ENCODE results near the gene RMND5B.

Gene RMND5B

GRCh38 chr5:178110511-178110910 lies 20.3 kb upstream of the RMND5B start:
- DNase-seq (ENCODE audit: extremely low read depth, insufficient read length) = no peak
- Histone ChIP-seq H3K36me3 (ENCODE audit: control insufficient read depth, insufficient read depth, low read length) (no peaks in the 10 kb centered on the region), H3K27me3 (replicated peaks; ENCODE audit: control insufficient read depth, insufficient read depth, low read length) (no peaks in the 10 kb centered on the region), H3K4me3 (replicated peaks; ENCODE audit: low read depth, low read length) (no peak overlapping the region)
- TF ChIP-seq CTCF (IDR thresholded peaks at IDR 0.05; ENCODE audit: insufficient read depth, low read length, poor library complexity, severe bottlenecking) = no peak

- no peak for TF ChIP-seq CTCF (IDR thresholded peaks at IDR 0.05; ENCODE audit: insufficient read depth, low read length, poor library complexity, severe bottlenecking)
- H3K4me3 ChIP-seq (replicated peaks; ENCODE audit: low read depth, low read length) = no peak overlapping the region
- H3K36me3 ChIP-seq (ENCODE audit: control insufficient read depth, insufficient read depth, low read length) = no peaks in the 10 kb centered on the region
- DNase-seq (ENCODE audit: extremely low read depth, insufficient read length) = no peak
- no peaks in the 10 kb centered on the region for H3K27me3 ChIP-seq (replicated peaks; ENCODE audit: control insufficient read depth, insufficient read depth, low read length)
These were observed 18.9 kb upstream of the RMND5B start for GRCh38 chr5:178111925-178112324.

GRCh38 chr5:178112545-178112944 lies 18.3 kb upstream of the RMND5B start:
- no peak for TF ChIP-seq CTCF (IDR thresholded peaks at IDR 0.05; ENCODE audit: insufficient read depth, low read length, poor library complexity, severe bottlenecking)
- no peak for DNase-seq (ENCODE audit: extremely low read depth, insufficient read length)
- peak overlapping the region; percentile 54; the same call in 1 of the 2 replicates for H3K4me3 ChIP-seq (replicated peaks; ENCODE audit: low read depth, low read length)
- H3K27me3 ChIP-seq (replicated peaks; ENCODE audit: control insufficient read depth, insufficient read depth, low read length) = no peaks in the 10 kb centered on the region
- no peaks in the 10 kb centered on the region for H3K36me3 ChIP-seq (ENCODE audit: control insufficient read depth, insufficient read depth, low read length)

GRCh38 chr5:178113141-178113787 lies 17.6 kb upstream of the RMND5B start, which contains the start of gene N4BP3:
Gene N4BP3 (plus strand): TSS chr5:178113532. CDS start chr5:178119584, 6,052 bp downstream.
- no peaks in the 10 kb centered on the region for H3K27me3 ChIP-seq (replicated peaks; ENCODE audit: control insufficient read depth, insufficient read depth, low read length)
- H3K36me3 ChIP-seq (ENCODE audit: control insufficient read depth, insufficient read depth, low read length) = no peaks in the 10 kb centered on the region
- peak; percentile 92 for DNase-seq (ENCODE audit: extremely low read depth, insufficient read length)
- no peak for TF ChIP-seq CTCF (IDR thresholded peaks at IDR 0.05; ENCODE audit: insufficient read depth, low read length, poor library complexity, severe bottlenecking)
- H3K4me3 ChIP-seq (replicated peaks; ENCODE audit: low read depth, low read length) = peak within 1 kb of the TSS; percentile 78

- H3K4me3 ChIP-seq (replicated peaks; ENCODE audit: low read depth, low read length) = peak overlapping the region; percentile 78
- no peaks in the 10 kb centered on the region for H3K36me3 ChIP-seq (ENCODE audit: control insufficient read depth, insufficient read depth, low read length)
- no peaks in the 10 kb centered on the region for H3K27me3 ChIP-seq (replicated peaks; ENCODE audit: control insufficient read depth, insufficient read depth, low read length)
- peak; percentile 58 for DNase-seq (ENCODE audit: extremely low read depth, insufficient read length)
- no peak for TF ChIP-seq CTCF (IDR thresholded peaks at IDR 0.05; ENCODE audit: insufficient read depth, low read length, poor library complexity, severe bottlenecking)
These were observed 16.9 kb upstream of the RMND5B start for GRCh38 chr5:178113841-178114324.

Data from GM06990 (cell line).